ENCODE results near the gene MPRIP. TPM values are rescaled to one million over a fixed set of nuclear protein-coding genes. Genes with fewer than 3 reads are reported as not detected.

Gene MPRIP
- total RNA-seq, 1 experiment from 2014 or later: 443 TPM

- Histone ChIP-seq H2AFZ (no peak overlapping the region), H3K4me1 (replicated peaks; ENCODE audit: insufficient read depth) (peaks cover 52% of the 10 kb centered on the region), H3K4me3 (no peak overlapping the region), H3K9me2 (ENCODE audit: insufficient read depth) (no peaks in the 10 kb centered on the region), H3K9me3 (ENCODE audit: insufficient read depth, low read depth) (no peaks in the 10 kb centered on the region), H3K79me2 (ENCODE audit: low read depth) (peaks cover 96% of the 10 kb centered on the region), H4K20me1 (ENCODE audit: insufficient read depth) (peaks cover 76% of the 10 kb centered on the region), H3K36me3 (ENCODE audit: low read depth) (peaks cover 69% of the 10 kb centered on the region), H3F3A (ENCODE audit: insufficient read depth, low read depth) (peaks cover 96% of the 10 kb centered on the region), H3K27me3 (ENCODE audit: insufficient read depth, low read depth) (no peaks in the 10 kb centered on the region), H3K4me2 (no peak overlapping the region), H3K27ac (no peak overlapping the region)
- ChIA-PET CTCF (no interaction called here), POLR2A (ENCODE audit: unreplicated experiment) (no interaction called here)
- no peak for TF ChIP-seq EZH2 (IDR thresholded peaks at IDR 0.05; ENCODE audit: low read depth)
- TF ChIP-seq, protein P1, sequence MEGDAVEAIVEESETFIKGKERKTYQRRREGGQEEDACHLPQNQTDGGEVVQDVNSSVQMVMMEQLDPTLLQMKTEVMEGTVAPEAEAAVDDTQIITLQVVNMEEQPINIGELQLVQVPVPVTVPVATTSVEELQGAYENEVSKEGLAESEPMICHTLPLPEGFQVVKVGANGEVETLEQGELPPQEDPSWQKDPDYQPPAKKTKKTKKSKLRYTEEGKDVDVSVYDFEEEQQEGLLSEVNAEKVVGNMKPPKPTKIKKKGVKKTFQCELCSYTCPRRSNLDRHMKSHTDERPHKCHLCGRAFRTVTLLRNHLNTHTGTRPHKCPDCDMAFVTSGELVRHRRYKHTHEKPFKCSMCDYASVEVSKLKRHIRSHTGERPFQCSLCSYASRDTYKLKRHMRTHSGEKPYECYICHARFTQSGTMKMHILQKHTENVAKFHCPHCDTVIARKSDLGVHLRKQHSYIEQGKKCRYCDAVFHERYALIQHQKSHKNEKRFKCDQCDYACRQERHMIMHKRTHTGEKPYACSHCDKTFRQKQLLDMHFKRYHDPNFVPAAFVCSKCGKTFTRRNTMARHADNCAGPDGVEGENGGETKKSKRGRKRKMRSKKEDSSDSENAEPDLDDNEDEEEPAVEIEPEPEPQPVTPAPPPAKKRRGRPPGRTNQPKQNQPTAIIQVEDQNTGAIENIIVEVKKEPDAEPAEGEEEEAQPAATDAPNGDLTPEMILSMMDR (conservative IDR thresholded peaks at IDR 0.05): no peak
- DNase-seq: no peak
- intact Hi-C loops (cut with micrococcal nuclease; ENCODE audit: unreplicated experiment): no loop called here
- BruUV-seq (replicated peaks): no TSS peak
Observed at GRCh38 chr17:17080781-17081180, 38.5 kb downstream of the MPRIP start.

DNA sequence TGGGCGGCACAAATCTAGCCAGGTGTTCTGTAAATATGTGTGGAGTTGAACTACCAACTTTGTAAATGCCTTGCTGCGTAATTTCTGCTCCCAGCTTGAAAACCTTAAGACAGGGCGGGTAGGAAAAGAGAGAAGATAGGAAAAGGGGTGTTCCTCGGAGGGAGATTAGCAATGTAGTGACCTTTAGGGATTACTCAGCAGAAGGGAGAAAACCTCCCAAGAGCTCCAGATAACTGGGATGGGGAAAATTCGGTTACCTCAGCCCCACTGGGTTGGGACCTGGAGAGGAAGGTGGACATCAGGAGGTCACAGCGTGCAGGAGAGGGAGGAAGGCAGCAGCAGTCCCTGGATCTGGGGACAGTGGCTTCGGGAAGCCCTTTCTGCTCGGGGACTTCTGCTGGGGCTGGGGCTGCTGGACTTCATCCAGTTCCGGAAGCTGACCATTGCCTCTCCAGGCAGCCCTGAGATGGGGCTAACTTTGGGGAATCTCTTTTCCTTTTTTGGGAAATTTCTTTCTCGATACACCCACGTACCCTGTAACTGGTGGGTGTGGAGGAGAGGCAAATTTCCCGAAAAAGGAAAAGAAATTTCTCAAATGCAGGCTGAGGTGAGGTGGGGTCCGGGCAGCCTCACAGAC lies 39.2 kb downstream of the MPRIP start:
- Histone ChIP-seq H3K9me2 (ENCODE audit: insufficient read depth) (no peaks in the 10 kb centered on the region), H3K27me3 (ENCODE audit: insufficient read depth, low read depth) (no peaks in the 10 kb centered on the region), H3F3A (ENCODE audit: insufficient read depth, low read depth) (peaks cover 96% of the 10 kb centered on the region), H3K36me3 (ENCODE audit: low read depth) (peaks cover 70% of the 10 kb centered on the region), H2AFZ (no peak overlapping the region), H3K27ac (no peak overlapping the region), H3K79me2 (ENCODE audit: low read depth) (peaks cover 96% of the 10 kb centered on the region), H4K20me1 (ENCODE audit: insufficient read depth) (peaks cover 81% of the 10 kb centered on the region), H3K4me2 (no peak overlapping the region), H3K9me3 (ENCODE audit: insufficient read depth, low read depth) (no peaks in the 10 kb centered on the region), H3K4me1 (replicated peaks; ENCODE audit: insufficient read depth) (peaks cover 46% of the 10 kb centered on the region), H3K4me3 (no peak overlapping the region)
- intact Hi-C loops (cut with micrococcal nuclease; ENCODE audit: unreplicated experiment): no loop called here
- ChIA-PET CTCF (no interaction called here), POLR2A (ENCODE audit: unreplicated experiment) (no interaction called here)
- no peak for DNase-seq
- TF ChIP-seq EZH2 (IDR thresholded peaks at IDR 0.05; ENCODE audit: low read depth): no peak
- TF ChIP-seq, protein P1 (conservative IDR thresholded peaks at IDR 0.05): no peak
- no TSS peak for BruUV-seq (replicated peaks)

DNA sequence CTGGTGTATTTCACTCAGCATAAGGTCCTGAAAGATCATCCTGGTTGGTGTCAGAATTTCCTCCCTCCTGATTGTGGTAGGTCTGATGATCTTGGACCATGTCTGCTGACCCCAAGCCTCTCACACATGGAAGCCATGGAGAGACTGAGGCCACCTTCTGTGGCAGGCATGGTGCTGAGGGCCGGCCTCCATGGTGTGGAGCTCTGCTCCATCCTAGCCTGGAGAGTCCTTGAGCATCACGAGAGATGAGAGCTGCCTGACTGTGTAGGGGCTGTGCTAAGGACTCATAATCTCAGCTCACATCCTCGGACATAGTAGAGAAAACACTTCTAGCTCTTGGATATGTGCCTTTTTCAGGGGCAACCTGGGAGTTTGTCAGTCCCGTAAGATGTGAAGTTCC lies 40.6 kb downstream of the MPRIP start:
- intact Hi-C loops (cut with micrococcal nuclease; ENCODE audit: unreplicated experiment): no loop called here
- H3K4me3 ChIP-seq: no peak overlapping the region
- ChIA-PET CTCF (interaction anchor here (0.7 kb wide), 1 partner anchor 48 kb away, joined by 7 read pairs; no protein-coding TSS in a partner anchor), POLR2A (ENCODE audit: unreplicated experiment) (interaction anchor here (0.6 kb wide), 1 partner anchor 25 kb away, joined by 5 read pairs; no protein-coding TSS in a partner anchor)
- peaks cover 96% of the 10 kb centered on the region for H3F3A ChIP-seq (ENCODE audit: insufficient read depth, low read depth)
- H3K27ac ChIP-seq: no peak overlapping the region; the same call in 1 of the 2 replicates
- no peak overlapping the region for H2AFZ ChIP-seq
- no peaks in the 10 kb centered on the region for H3K9me3 ChIP-seq (ENCODE audit: insufficient read depth, low read depth)
- H3K79me2 ChIP-seq (ENCODE audit: low read depth): peaks cover 97% of the 10 kb centered on the region
- no peak for DNase-seq
- no peak overlapping the region for H3K4me2 ChIP-seq
- peaks cover 73% of the 10 kb centered on the region for H3K36me3 ChIP-seq (ENCODE audit: low read depth)
- BruUV-seq (replicated peaks): no TSS peak
- H3K27me3 ChIP-seq (ENCODE audit: insufficient read depth, low read depth): no peaks in the 10 kb centered on the region
- peaks cover 89% of the 10 kb centered on the region for H4K20me1 ChIP-seq (ENCODE audit: insufficient read depth)
- TF ChIP-seq, protein P1 (conservative IDR thresholded peaks at IDR 0.05): no peak
- no peak for TF ChIP-seq EZH2 (IDR thresholded peaks at IDR 0.05; ENCODE audit: low read depth)
- no peaks in the 10 kb centered on the region for H3K9me2 ChIP-seq (ENCODE audit: insufficient read depth)
- peaks cover 31% of the 10 kb centered on the region for H3K4me1 ChIP-seq (replicated peaks; ENCODE audit: insufficient read depth)

Measured in PC-9 (cell line).